Adrenal gland (tissue), 12 donors: Measurements from ENCODE around the gene PRMT7. TPM values are rescaled to one million over a fixed set of nuclear protein-coding genes. Genes with fewer than 3 reads are reported as not detected.

ENCODE experiments used
- DNase-seq, 7 donors: peaks; one replicate each; pipeline ENCODE4 v3.0.0-alpha.2; 2019 to 2020
- H3K27ac ChIP-seq, 5 donors: fragments of 200-600 bp; sonication (generic) in 4 of 5; 1 replicate in 3 of 5; 2 replicates in 2 of 5; pipeline versions ENCODE4 v1.5.1 to v1.8.0; 2016 to 2020; ENCODE audit warnings: mild to moderate bottlenecking in 1 of 5
- H3K27me3 ChIP-seq: fragments of 200-600 bp; 2 replicates; pipeline ENCODE4 v1.8.0; 2021
- H3K36me3 ChIP-seq, 2 donors: fragments of 200-600 bp; replicated peaks in 1 of 2; 1 replicate in 1 of 2; 2 replicates in 1 of 2; pipeline versions ENCODE4 v1.5.1 to v1.8.0; 2018 to 2022
- H3K4me1 ChIP-seq, 2 donors: fragments of 200-600 bp; replicated peaks in 1 of 2; 1 replicate in 1 of 2; 2 replicates in 1 of 2; pipeline versions ENCODE4 v1.5.1 to v1.8.0; 2018 to 2021
- H3K4me3 ChIP-seq, 4 donors: fragments of 200-600 bp; sonication (generic) in 3 of 4; one replicate each; pipeline ENCODE4 v1.5.1; 2016 to 2018
- H3K9me3 ChIP-seq, 3 donors: fragments of 200-600 bp; sonication (generic) in 1 of 3; replicated peaks in 1 of 3; 1 replicate in 2 of 3; 2 replicates in 1 of 3; pipeline versions ENCODE4 v1.5.1 to v1.8.0; 2016 to 2021
- CTCF ChIP-seq, 6 experiments: fragments of 450-650 bp in 4 of 6; fragments of 200-600 bp in 2 of 6; sonication (generic) in 1 of 6; IDR thresholded peaks; 1 replicate in 5 of 6; 2 replicates in 1 of 6; pipeline versions ENCODE4 v1.5.1 to v1.8.0; 2016 to 2021; ENCODE audit warnings: antibody characterized with exemption in 6 of 6, mild to moderate bottlenecking in 2 of 6, moderate library complexity in 1 of 6
- POLR2A ChIP-seq, 2 donors: fragments of 450-650 bp; IDR thresholded peaks; one replicate each; pipeline ENCODE4 v1.6.1; 2017; ENCODE audit warnings: antibody characterized with exemption in 2 of 2, mild to moderate bottlenecking in 2 of 2, moderate library complexity in 1 of 2
- WGBS, 4 donors: extraction: QIAGEN DNeasy Blood & Tissue Kit in 2 of 4; methylation state at CpG; one replicate each; pipeline versions ENCODE4 v1.1.5 to v1.1.7; 2013 to 2017; 5-methylcytosine and 5-hydroxymethylcytosine counted together
- intact Hi-C, 2 donors: fragments of 100-400 bp; cut with DNase I; formaldehyde crosslinking; loops; one replicate each; pipeline versions ENCODE4 v1.14.1 to v1.15.0; 2022 to 2023
- polyA plus RNA-seq, 3 donors: library from polyadenylated mRNA; stranded (reverse); fragments of 200-250 nt in 2 of 3; fragments of 350-450 nt in 1 of 3; fragmentation: Illumina TruSeq in 1 of 3; extraction: RNeasy Lipid Tissue Mini Kit (QIAGEN cat#74804) in 1 of 3; gene quantifications; one replicate each; pipeline ENCODE4 v1.2.3, GENCODE V29; 2013 to 2014
- total RNA-seq, 9 donors: library from RNA; depleted of rRNA in 4 of 9; stranded (reverse); fragments of >200 nt in 4 of 9; fragments of 120-200 nt in 1 of 9; fragmentation: NEBNext Ultra II Directional in 1 of 9; extraction: Animal tissue kit (Norgen Biotek cat#: 25700) in 1 of 9; gene quantifications; one replicate each; pipeline versions ENCODE4 v1.1.0 to v1.2.4, GENCODE V29; 2013 to 2023
- donor health status: healthy with polysubstance abuse.
- donor health status: Bipolar disorder and iron deficiency.
- donor health status: DM: yes; HTN: yes; CAD: no.
- donor health status: DM: no; HTN: no; CAD: no.
- donor health status: DM: no; HTN: no; CAD: no.
- donor health status: DM: yes; HTN: yes; CAD: no.

Gene PRMT7
- total and polyA plus RNA-seq, 12 donors = 30.0 to 141 (median 42.7) TPM

GRCh38 chr16:68389006-68389405 is 78.2 kb downstream of the PRMT7 start:
- intact Hi-C loops = no loop called here
- WGBS, 4 donors = 77 to 84% (median 81%) methylated on average over 5 to 8 of the region's 8 CpGs
- H3K4me3 ChIP-seq = no peak overlapping the region
- DNase-seq = no peak
- no peaks in the 10 kb centered on the region for H3K4me1 ChIP-seq
- H3K27ac ChIP-seq = no peak overlapping the region
- no peak for TF ChIP-seq POLR2A (IDR thresholded peaks at IDR 0.05)
- TF ChIP-seq CTCF (IDR thresholded peaks at IDR 0.05) = no peak
- no peaks in the 10 kb centered on the region for H3K27me3 ChIP-seq
- H3K9me3 ChIP-seq = no peaks in the 10 kb centered on the region
- H3K36me3 ChIP-seq = no peaks in the 10 kb centered on the region

GRCh38 chr16:68389750-68390371 is 79.0 kb downstream of the PRMT7 start:
- no peaks in the 10 kb centered on the region for H3K4me1 ChIP-seq
- intact Hi-C loops = loop anchor here in 1 of 2 donors (10.0 kb wide), 1 partner anchor 125 kb away; no protein-coding TSS in a partner anchor
- 80 to 96% (median 83%) methylated on average over 6 of the region's 6 CpGs for WGBS, 4 donors
- no peak overlapping the region for H3K4me3 ChIP-seq
- H3K27me3 ChIP-seq = no peaks in the 10 kb centered on the region
- no peaks in the 10 kb centered on the region for H3K36me3 ChIP-seq
- H3K27ac ChIP-seq = no peak overlapping the region
- DNase-seq = no peak
- TF ChIP-seq CTCF (IDR thresholded peaks at IDR 0.05) (no peak), POLR2A (IDR thresholded peaks at IDR 0.05) (no peak)
- H3K9me3 ChIP-seq = no peaks in the 10 kb centered on the region

- WGBS, 4 donors = 79 to 88% (median 84%) methylated on average over 3 of the region's 3 CpGs
- DNase-seq = no peak
- H3K36me3 ChIP-seq = no peaks in the 10 kb centered on the region
- intact Hi-C loops = loop anchor here in 1 of 2 donors (10.0 kb wide), 1 partner anchor 121 kb away; no protein-coding TSS in a partner anchor
- H3K27ac ChIP-seq = no peak overlapping the region
- H3K9me3 ChIP-seq = no peaks in the 10 kb centered on the region
- H3K4me1 ChIP-seq = peaks cover 0 to 3% of the 10 kb centered on the region in 2 donors
- H3K27me3 ChIP-seq = no peaks in the 10 kb centered on the region
- H3K4me3 ChIP-seq = no peak overlapping the region
- no peak for TF ChIP-seq CTCF (IDR thresholded peaks at IDR 0.05)
- no peak for TF ChIP-seq POLR2A (IDR thresholded peaks at IDR 0.05)
Observed at GRCh38 chr16:68393333-68393732, 82.5 kb downstream of the PRMT7 start.

- Histone ChIP-seq H3K4me3 (no peak overlapping the region), H3K27me3 (no peaks in the 10 kb centered on the region), H3K27ac (no peak overlapping the region), H3K36me3 (no peaks in the 10 kb centered on the region), H3K9me3 (no peaks in the 10 kb centered on the region), H3K4me1 (peaks cover 0 to 3% of the 10 kb centered on the region in 2 donors)
- DNase-seq = no peak
- 84 to 89% (median 86%) methylated on average over 8 of the region's 8 CpGs for WGBS, 4 donors
- intact Hi-C loops = loop anchor here in 1 of 2 donors (10.0 kb wide), 1 partner anchor 120 kb away; no protein-coding TSS in a partner anchor
- TF ChIP-seq POLR2A (IDR thresholded peaks at IDR 0.05) (no peak), CTCF (IDR thresholded peaks at IDR 0.05) (no peak)
Observed at GRCh38 chr16:68395167-68395786, 84.5 kb downstream of the PRMT7 start.
